ENCODE data around the gene CYFIP1.

CYFIP1 gene

GRCh38 chr15:22903427-22903826, 76.7 kb downstream of the CYFIP1 start:
- TF ChIP-seq REST (IDR thresholded peaks at IDR 0.05; ENCODE audit: low read depth) (no peak), RAD21 (IDR thresholded peaks at IDR 0.05; ENCODE audit: low read depth) (no peak), EGR1 (IDR thresholded peaks at IDR 0.05) (no peak), TEAD4 (IDR thresholded peaks at IDR 0.05) (no peak), ZBTB7A (IDR thresholded peaks at IDR 0.05; ENCODE audit: low read depth) (no peak), FOXM1 (IDR thresholded peaks at IDR 0.05; ENCODE audit: borderline replicate concordance, low read depth) (no peak), CEBPB (IDR thresholded peaks at IDR 0.05) (no peak), YY1 (IDR thresholded peaks at IDR 0.05; ENCODE audit: low read depth) (no peak), TAF1 (IDR thresholded peaks at IDR 0.05; ENCODE audit: low read depth) (no peak), USF1 (IDR thresholded peaks at IDR 0.05) (no peak), TCF12 (IDR thresholded peaks at IDR 0.05; ENCODE audit: low read depth) (no peak), CREB1 (IDR thresholded peaks at IDR 0.05; ENCODE audit: low read depth) (no peak), MAX (IDR thresholded peaks at IDR 0.05) (no peak), EP300 (IDR thresholded peaks at IDR 0.05; ENCODE audit: borderline replicate concordance) (no peak), NFIC (IDR thresholded peaks at IDR 0.05) (no peak)

GRCh38 chr15:22902981-22903380, 77.2 kb downstream of the CYFIP1 start:
- no peak for TF ChIP-seq REST (IDR thresholded peaks at IDR 0.05; ENCODE audit: low read depth)
- TF ChIP-seq YY1 (IDR thresholded peaks at IDR 0.05; ENCODE audit: low read depth): no peak
- TF ChIP-seq TAF1 (IDR thresholded peaks at IDR 0.05; ENCODE audit: low read depth): no peak
- TF ChIP-seq USF1 (IDR thresholded peaks at IDR 0.05): no peak
- TF ChIP-seq TEAD4 (IDR thresholded peaks at IDR 0.05): no peak
- no peak for TF ChIP-seq CREB1 (IDR thresholded peaks at IDR 0.05; ENCODE audit: low read depth)
- TF ChIP-seq FOXM1 (IDR thresholded peaks at IDR 0.05; ENCODE audit: borderline replicate concordance, low read depth): no peak

GRCh38 chr15:22902578-22902977, 77.6 kb downstream of the CYFIP1 start:
- no peak for TF ChIP-seq CREB1 (IDR thresholded peaks at IDR 0.05; ENCODE audit: low read depth)
- TF ChIP-seq MAX (IDR thresholded peaks at IDR 0.05): no peak
- no peak for TF ChIP-seq EP300 (IDR thresholded peaks at IDR 0.05; ENCODE audit: borderline replicate concordance)
- no peak for TF ChIP-seq EGR1 (IDR thresholded peaks at IDR 0.05)
- no peak for TF ChIP-seq CEBPB (IDR thresholded peaks at IDR 0.05)
- TF ChIP-seq TEAD4 (IDR thresholded peaks at IDR 0.05): no peak
- TF ChIP-seq YY1 (IDR thresholded peaks at IDR 0.05; ENCODE audit: low read depth): no peak
- no peak for TF ChIP-seq ZBTB7A (IDR thresholded peaks at IDR 0.05; ENCODE audit: low read depth)
- TF ChIP-seq RAD21 (IDR thresholded peaks at IDR 0.05; ENCODE audit: low read depth): no peak
- TF ChIP-seq REST (IDR thresholded peaks at IDR 0.05; ENCODE audit: low read depth): no peak
- TF ChIP-seq USF1 (IDR thresholded peaks at IDR 0.05): no peak
- TF ChIP-seq TAF1 (IDR thresholded peaks at IDR 0.05; ENCODE audit: low read depth): no peak
- TF ChIP-seq TCF12 (IDR thresholded peaks at IDR 0.05; ENCODE audit: low read depth): no peak

- TF ChIP-seq EP300 (IDR thresholded peaks at IDR 0.05; ENCODE audit: borderline replicate concordance) (no peak), TEAD4 (IDR thresholded peaks at IDR 0.05) (no peak), YY1 (IDR thresholded peaks at IDR 0.05; ENCODE audit: low read depth) (no peak), MAX (IDR thresholded peaks at IDR 0.05) (no peak), RAD21 (IDR thresholded peaks at IDR 0.05; ENCODE audit: low read depth) (no peak), CREB1 (IDR thresholded peaks at IDR 0.05; ENCODE audit: low read depth) (no peak)
Observed at GRCh38 chr15:22902046-22902445, 78.1 kb downstream of the CYFIP1 start.
